ENCODE data around the gene AMN.

GRCh38 chr14:102923925-102924486 lies 1.5 kb downstream of the AMN start:
- TF ChIP-seq POLR2A (IDR thresholded peaks at IDR 0.05) (no peak), CTCF (IDR thresholded peaks at IDR 0.05) (no peak)
